HG03521 (cell line): Measurements from ENCODE around the gene PI4KB.
"Not testable (repeated sequence)": the region's sequence is repeated elsewhere in the genome, so short reads cannot be mapped to it uniquely, and the experiment has no call there.

Experiments
- ATAC-seq: cut with Tn5 transposase; IDR thresholded peaks from one replicate; pipeline ENCODE4 v1.9.1; 2021; ENCODE audit warnings: mild to moderate bottlenecking, moderate library complexity; ENCODE audit not compliant: unreplicated experiment

Gene PI4KB

GRCh38 chr1:151281969-151282882, 45.0 kb downstream of the PI4KB start, which contains the start of gene ZNF687:
Gene ZNF687 (plus strand): TSS chr1:151282299. CDS start chr1:151286292, 3,993 bp downstream.
- ATAC-seq, result peak; percentile 86

GRCh38 chr1:151281225-151281968, 45.8 kb downstream of the PI4KB start:
- ATAC-seq, result peak; percentile 33

GRCh38 chr1:151277249-151277648, 50.0 kb downstream of the PI4KB start:
- ATAC-seq, result no peak

- ATAC-seq, result not testable (repeated sequence)
Observed at GRCh38 chr1:151275341-151275740, 51.9 kb downstream of the PI4KB start.

DNA sequence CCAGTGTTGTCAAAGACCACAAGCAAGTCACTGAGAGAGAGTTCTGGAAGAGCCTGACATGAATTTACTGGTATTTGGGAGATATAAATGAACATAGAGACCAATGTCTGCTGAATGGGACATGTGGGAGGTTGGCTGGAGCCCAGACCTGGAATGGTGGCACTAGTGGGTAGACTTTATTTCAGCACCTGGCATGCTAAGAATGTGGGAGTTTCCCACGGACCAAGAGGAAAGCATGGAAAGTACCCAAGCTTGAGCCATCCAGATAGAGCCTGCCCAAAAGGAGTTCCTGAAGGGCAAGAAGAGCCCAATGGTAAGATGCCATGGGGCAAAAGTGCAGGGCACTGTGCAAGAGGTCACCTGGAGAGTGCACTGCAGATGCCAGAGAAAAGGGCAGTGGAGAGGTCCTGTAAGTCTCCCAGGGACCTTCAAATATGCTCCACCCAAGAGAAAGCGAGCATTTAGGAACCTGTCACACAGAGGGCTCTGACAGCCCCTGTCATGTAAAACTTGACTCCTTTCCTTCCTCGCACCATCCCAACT, 53.2 kb downstream of the PI4KB start:
- no peak for ATAC-seq

- no peak for ATAC-seq
Observed at GRCh38 chr1:151267760-151268159, 59.5 kb downstream of the PI4KB start.

GRCh38 chr1:151266821-151267220, 60.4 kb downstream of the PI4KB start:
- no peak for ATAC-seq

- ATAC-seq, result no peak
Observed at GRCh38 chr1:151266315-151266714, 60.9 kb downstream of the PI4KB start.

GRCh38 chr1:151265446-151266236, 61.6 kb downstream of the PI4KB start:
- ATAC-seq, result no peak

DNA sequence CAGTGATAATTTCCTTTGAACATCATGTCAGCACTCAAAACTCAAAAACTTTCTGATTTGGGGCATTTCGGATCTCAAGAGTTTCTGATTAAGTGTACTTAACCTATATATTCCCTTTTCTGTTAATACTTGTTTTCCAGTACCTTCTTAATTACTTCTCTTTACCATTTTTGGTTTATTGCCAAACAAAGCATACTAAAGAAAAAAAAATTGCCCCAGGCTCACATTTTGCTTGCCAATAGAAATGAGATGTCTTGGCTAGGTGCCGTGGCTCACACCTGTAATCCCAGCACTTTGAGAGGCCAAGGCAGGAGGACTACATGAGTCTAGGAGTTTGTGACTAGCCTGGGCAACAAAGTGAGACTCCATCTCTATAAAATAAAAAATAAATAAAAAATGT, 67.9 kb downstream of the PI4KB start:
- no peak for ATAC-seq

DNA sequence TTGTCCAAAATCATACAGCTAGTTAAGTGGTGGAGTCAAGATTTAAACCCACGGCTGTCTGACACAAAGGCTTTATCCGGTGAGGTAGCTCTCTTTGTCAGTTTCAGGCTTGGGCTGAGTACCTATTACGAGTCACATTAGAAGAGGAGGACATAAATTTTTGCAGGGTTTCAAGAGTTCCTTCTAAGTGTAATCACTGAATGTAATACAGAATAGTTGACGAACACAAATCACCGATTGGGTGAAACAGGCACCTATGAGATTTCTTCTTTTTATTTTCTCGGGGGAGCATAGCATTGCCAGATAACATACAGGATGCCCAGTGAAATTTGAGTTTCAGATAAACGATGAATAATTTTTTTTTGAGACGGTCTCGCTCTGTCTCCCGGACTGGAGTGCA, 71.8 kb downstream of the PI4KB start:
- ATAC-seq, result no peak

GRCh38 chr1:151254217-151255213, 72.7 kb downstream of the PI4KB start, which contains the start of gene PSMD4:
Gene PSMD4 (plus strand): TSS chr1:151254734. CDS start chr1:151254783, 49 bp downstream.
- ATAC-seq, result peak; percentile 84

- no peak for ATAC-seq
Observed at GRCh38 chr1:151251656-151252470, 75.4 kb downstream of the PI4KB start.

GRCh38 chr1:151246786-151247185, 80.4 kb downstream of the PI4KB start:
- no peak for ATAC-seq

DNA sequence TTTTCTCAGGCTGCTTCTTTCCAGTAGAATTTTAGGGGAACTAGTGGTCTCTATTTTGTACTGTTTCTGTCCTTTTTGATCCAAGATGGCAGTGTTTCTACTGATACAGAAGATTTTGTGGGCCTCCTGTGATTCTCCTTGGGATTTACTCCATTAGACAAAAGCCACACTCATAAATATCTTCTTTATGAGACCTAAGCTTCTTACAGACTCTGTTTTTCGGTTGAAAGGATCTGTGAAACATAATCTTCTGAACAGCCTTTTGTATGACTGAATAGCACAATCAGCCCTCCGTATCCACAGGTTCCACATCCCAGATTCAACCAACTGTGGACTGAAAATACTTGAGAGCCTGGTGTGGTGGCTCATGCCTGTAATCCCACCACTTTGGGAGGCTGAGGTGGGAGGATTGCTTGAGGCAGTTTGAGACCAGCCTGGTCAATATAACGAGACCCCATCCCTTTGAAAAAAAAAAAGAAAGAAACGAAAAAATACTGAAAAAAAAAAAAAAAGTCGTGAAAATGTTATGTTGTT, 83.5 kb downstream of the PI4KB start:
- ATAC-seq, result no peak

- ATAC-seq, result no peak
Observed at GRCh38 chr1:151242442-151242841, 84.8 kb downstream of the PI4KB start.
